WTC11 (cell line): Measurements from ENCODE around the gene USF2.

ENCODE experiments used
- ATF2 ChIP-seq: sonication (generic); formaldehyde crosslinking; IDR thresholded peaks from 2 replicates; pipeline ENCODE4 v1.8.1; 2022; ENCODE audit warnings: low read depth, missing genetic modification reagents, borderline replicate concordance
- CTCF ChIP-seq: fragments of 200-600 bp; IDR thresholded peaks from 2 replicates; pipeline ENCODE4 v1.8.0; 2022; ENCODE audit warnings: antibody characterized with exemption
- NR1H2 ChIP-seq: sonication (generic); formaldehyde crosslinking; IDR thresholded peaks from 2 replicates; pipeline ENCODE4 v1.9.0; 2021; ENCODE audit warnings: mild to moderate bottlenecking, moderate library complexity, missing genetic modification reagents
- TF ChIP-seq, protein P1 (sequence below): sonication (generic); formaldehyde crosslinking; IDR thresholded peaks from 2 replicates; pipeline ENCODE4 v1.8.0; 2023; ENCODE audit warnings: missing genetic modification reagents
- TF ChIP-seq, protein P2 (sequence below): fragments of 250-450 bp; sonication (Bioruptor Pico); IDR thresholded peaks from 2 replicates; pipeline ENCODE4 v2.1.2; 2022; ENCODE audit warnings: mild to moderate bottlenecking, moderate library complexity

DNA sequence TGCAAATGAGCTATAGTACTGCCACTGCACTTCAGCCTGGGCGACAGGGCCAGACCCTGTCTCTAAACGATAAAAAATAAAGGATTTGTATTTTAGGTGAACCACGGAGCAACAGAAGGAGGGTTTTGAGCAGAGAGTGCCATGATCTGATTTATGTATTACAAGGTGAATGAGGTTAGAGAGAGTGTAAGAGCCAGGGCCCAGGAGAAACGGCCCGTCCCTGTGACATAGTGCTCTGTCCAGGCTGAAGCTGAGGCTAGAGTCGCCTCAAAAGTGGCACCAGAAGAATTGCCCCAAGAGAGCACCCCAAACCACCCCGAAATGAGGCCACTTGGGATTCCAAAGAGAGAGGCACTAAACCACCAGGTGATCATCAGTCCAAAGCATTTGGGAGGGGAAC is 40.1 kb downstream of the USF2 start:
- TF ChIP-seq ATF2 = no peak
- TF ChIP-seq NR1H2 (CRISPR knock-in tag) = no peak
- no peak for TF ChIP-seq CTCF
- TF ChIP-seq, protein P1, sequence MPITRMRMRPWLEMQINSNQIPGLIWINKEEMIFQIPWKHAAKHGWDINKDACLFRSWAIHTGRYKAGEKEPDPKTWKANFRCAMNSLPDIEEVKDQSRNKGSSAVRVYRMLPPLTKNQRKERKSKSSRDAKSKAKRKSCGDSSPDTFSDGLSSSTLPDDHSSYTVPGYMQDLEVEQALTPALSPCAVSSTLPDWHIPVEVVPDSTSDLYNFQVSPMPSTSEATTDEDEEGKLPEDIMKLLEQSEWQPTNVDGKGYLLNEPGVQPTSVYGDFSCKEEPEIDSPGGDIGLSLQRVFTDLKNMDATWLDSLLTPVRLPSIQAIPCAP = no peak
- TF ChIP-seq, protein P2, sequence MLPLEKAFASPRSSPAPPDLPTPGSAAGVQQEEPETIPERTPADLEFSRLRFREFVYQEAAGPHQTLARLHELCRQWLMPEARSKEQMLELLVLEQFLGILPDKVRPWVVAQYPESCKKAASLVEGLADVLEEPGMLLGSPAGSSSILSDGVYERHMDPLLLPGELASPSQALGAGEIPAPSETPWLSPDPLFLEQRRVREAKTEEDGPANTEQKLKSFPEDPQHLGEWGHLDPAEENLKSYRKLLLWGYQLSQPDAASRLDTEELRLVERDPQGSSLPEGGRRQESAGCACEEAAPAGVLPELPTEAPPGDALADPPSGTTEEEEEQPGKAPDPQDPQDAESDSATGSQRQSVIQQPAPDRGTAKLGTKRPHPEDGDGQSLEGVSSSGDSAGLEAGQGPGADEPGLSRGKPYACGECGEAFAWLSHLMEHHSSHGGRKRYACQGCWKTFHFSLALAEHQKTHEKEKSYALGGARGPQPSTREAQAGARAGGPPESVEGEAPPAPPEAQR (CRISPR knock-in tag) = no peak
